GM12878 (cell line): ENCODE results near the gene KRTAP19-4.

Source experiments
- CBFB ChIP-seq: IDR thresholded peaks from 2 replicates; pipeline ENCODE4 v1.6.1; 2016; ENCODE audit warnings: antibody characterized with exemption, low read depth
- CHD1 ChIP-seq: IDR thresholded peaks from 2 replicates; pipeline ENCODE4 v1.6.1; 2012; ENCODE audit warnings: low read depth, low read length, improper control_type of control experiment
- CREB1 ChIP-seq: IDR thresholded peaks from 2 replicates; pipeline ENCODE4 v1.6.1; 2012; ENCODE audit warnings: low read depth, mild to moderate bottlenecking, inconsistent platforms
- EZH2 ChIP-seq: IDR thresholded peaks from 2 replicates; pipeline ENCODE4 v1.6.1; 2012; ENCODE audit warnings: low read depth, mild to moderate bottlenecking, control low read depth, inconsistent platforms, low read length, borderline replicate concordance; ENCODE audit not compliant: control insufficient read depth
- GABPA ChIP-seq: IDR thresholded peaks from 2 replicates; pipeline ENCODE4 v1.6.1; 2014; ENCODE audit warnings: antibody characterized with exemption, low read depth, mild to moderate bottlenecking, inconsistent platforms
- IRF4 ChIP-seq: IDR thresholded peaks from 2 replicates; pipeline ENCODE4 v1.6.1; 2011; ENCODE audit warnings: low read depth, low read length
- MXI1 ChIP-seq: fragments of 150-350 bp; IDR thresholded peaks from 2 replicates; pipeline ENCODE4 v1.6.1; 2011; ENCODE audit warnings: low read depth, mild to moderate bottlenecking, inconsistent platforms, low read length, improper control_type of control experiment
- NFXL1 ChIP-seq: fragments of 450-650 bp; IDR thresholded peaks from 2 replicates; pipeline ENCODE4 v1.6.1; 2017; ENCODE audit warnings: antibody characterized with exemption, mild to moderate bottlenecking, borderline replicate concordance
- NFYA ChIP-seq: IDR thresholded peaks from 2 replicates; pipeline ENCODE4 v1.6.1; 2011; ENCODE audit warnings: low read depth, mild to moderate bottlenecking, low read length, improper control_type of control experiment, borderline replicate concordance
- POLR2A ChIP-seq: IDR thresholded peaks from 2 replicates; pipeline ENCODE4 v1.6.1; 2011; ENCODE audit warnings: low read depth, mild to moderate bottlenecking, low read length
- POLR2AphosphoS5 ChIP-seq: IDR thresholded peaks from 2 replicates; pipeline ENCODE4 v1.6.1; 2011; ENCODE audit warnings: mild to moderate bottlenecking, low read length, inconsistent platforms
- TAF1 ChIP-seq: IDR thresholded peaks from 2 replicates; pipeline ENCODE4 v1.6.1; 2011; ENCODE audit warnings: mild to moderate bottlenecking, low read depth, low read length, borderline replicate concordance
- TF ChIP-seq, protein P1 (sequence below), 3 experiments: IDR thresholded peaks in 2 of 3; conservative IDR thresholded peaks in 1 of 3; 2 replicates each; pipeline ENCODE4 v1.5.1; 2011; ENCODE audit warnings: low read depth in 3 of 3, low read length in 3 of 3, mild to moderate bottlenecking in 3 of 3, control low read depth in 2 of 3, moderate library complexity in 2 of 3, inconsistent platforms in 1 of 3, mixed read lengths in 1 of 3; ENCODE audit not compliant: control insufficient read depth in 2 of 3, insufficient read depth in 1 of 3; ENCODE audit errors: extremely low read depth in 1 of 3

DNA sequence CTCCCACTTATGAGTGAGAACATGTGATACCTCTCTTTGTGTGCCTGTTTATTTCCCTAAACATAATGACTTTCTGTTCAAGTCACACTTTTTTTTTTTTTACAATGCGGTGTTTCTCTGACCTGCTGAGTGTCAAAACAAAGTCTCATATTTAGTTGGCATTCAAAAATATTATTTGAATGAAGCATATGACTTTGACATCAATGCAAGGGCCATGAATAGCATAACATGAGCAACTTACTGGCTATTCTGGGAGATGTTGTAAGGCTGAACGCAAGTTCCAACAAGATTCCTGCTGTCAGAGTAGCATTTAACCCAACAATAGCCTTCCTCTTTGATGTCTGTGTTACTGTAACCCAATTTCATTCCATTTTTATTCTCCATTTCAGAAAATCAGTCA, 14.8 kb downstream of the KRTAP19-4 start:
- TF ChIP-seq, protein P1, sequence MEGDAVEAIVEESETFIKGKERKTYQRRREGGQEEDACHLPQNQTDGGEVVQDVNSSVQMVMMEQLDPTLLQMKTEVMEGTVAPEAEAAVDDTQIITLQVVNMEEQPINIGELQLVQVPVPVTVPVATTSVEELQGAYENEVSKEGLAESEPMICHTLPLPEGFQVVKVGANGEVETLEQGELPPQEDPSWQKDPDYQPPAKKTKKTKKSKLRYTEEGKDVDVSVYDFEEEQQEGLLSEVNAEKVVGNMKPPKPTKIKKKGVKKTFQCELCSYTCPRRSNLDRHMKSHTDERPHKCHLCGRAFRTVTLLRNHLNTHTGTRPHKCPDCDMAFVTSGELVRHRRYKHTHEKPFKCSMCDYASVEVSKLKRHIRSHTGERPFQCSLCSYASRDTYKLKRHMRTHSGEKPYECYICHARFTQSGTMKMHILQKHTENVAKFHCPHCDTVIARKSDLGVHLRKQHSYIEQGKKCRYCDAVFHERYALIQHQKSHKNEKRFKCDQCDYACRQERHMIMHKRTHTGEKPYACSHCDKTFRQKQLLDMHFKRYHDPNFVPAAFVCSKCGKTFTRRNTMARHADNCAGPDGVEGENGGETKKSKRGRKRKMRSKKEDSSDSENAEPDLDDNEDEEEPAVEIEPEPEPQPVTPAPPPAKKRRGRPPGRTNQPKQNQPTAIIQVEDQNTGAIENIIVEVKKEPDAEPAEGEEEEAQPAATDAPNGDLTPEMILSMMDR (IDR thresholded peaks at IDR 0.05 in 2 of 3, conservative IDR thresholded peaks at IDR 0.05 in 1 of 3; ENCODE audit: control insufficient read depth in 2 of 3, extremely low read depth in 1 of 3, insufficient read depth in 1 of 3, low read depth in 3 of 3, low read length in 3 of 3) = no peak
- TF ChIP-seq EZH2 (no peak), NFYA (no peak), IRF4 (no peak), CBFB (no peak), GABPA (no peak), TAF1 (no peak), CHD1 (no peak), CREB1 (no peak), POLR2AphosphoS5 (no peak), POLR2A (no peak), MXI1 (no peak), NFXL1 (no peak)
